SK-N-DZ (cell line): ENCODE results near the gene WDR27.

Experiments
- DNase-seq: peaks from one replicate; pipeline ENCODE4 v3.0.0-alpha.2; 2015; ENCODE audit warnings: low spot score

Gene WDR27

GRCh38 chr6:169710009-169710408 lies 8.2 kb upstream of the WDR27 start:
- DNase-seq, result no peak

GRCh38 chr6:169709293-169709692 lies 7.5 kb upstream of the WDR27 start:
- no peak for DNase-seq

DNA sequence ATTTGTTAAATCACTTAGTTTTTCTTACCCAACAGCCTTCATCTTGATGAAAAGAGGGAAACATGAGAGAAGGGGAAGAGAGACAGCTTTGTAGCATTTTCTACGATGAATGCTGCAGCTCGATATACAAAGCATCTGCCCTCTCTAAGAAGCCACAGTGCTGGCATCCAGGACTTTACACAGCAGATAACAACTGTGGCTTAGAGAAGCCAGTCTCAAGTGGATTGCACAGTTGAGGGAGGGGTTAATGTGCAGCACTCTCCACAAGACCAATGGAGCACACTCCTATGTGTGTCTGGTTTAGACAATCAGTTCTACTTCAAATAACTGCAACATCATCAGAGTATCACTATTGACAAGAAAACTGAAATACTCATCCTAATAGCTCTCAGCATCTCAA lies 5.9 kb upstream of the WDR27 start:
- DNase-seq, result no peak

GRCh38 chr6:169702840-169703246 lies 1.0 kb upstream of the WDR27 start:
- DNase-seq, result no peak

DNA sequence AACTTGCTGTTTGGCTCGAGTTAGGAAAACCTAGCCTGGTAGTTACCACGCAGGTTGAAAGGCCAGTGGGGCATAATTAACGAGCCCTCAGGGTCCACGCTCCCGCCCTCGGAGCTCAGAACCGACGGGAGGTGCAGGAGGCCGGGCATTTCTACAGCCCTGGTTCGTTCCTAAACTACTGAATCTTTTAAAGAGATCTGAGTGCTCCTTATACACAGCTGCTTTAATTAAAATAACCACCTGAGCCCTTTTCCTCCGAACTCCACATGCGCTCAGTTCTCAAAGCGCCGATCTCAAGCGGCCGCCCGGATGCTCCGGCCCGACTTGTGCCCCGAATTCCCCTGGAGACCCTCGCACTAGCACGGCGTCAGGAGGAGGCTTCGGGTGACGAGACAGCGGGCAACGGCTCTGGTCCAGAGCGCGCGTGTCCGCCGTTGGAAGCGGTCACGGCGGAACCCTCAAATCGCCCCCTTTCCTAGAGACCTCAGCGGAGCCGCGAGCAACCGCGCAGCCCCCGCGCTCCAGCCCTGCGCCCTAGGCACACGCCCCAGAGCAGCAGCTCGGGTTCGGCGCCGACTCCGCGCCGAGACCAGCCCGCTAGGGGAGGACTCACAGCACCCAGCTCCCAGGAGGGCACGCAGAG lies 397 bp downstream of the WDR27 start:
- DNase-seq, result no peak

DNA sequence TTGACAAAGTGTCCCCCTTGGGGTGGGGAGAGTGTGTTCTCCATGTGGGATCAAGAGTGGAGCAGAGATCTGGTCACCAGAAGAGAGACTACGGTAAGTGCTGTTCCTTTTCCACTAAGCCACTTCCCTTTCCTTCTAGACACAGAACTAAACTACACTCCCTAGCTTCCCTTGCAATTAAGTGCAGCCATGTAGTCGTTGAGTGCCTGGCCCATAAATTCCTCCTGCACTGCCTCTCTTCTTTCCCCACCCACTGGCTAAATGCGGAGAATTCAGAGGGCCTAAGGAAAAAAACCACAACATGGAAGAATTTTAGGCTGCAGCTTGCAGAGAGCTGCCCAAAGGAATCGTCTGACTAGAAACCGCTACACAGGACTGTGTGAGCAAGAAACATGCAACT lies 1.5 kb downstream of the WDR27 start:
- DNase-seq, result no peak

DNA sequence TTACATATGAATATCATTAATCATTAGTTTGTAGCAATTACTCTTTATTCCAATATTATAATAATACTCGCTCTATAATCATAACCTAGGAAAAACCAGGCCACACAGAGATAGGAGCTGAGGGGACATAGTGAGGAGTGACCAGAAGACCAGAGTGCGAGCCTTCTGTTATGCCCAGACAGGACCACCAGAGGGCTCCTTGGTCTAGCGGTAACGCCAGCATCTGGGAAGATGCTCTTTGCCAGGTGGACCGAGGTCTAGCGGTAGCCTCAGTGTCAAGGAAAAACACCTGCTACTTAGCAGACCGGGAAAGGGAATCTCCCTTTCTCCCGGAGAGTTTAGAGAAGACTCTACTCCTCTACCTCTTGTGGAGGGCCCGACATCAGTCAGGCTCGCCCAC lies 4.7 kb downstream of the WDR27 start:
- DNase-seq, result peak; percentile 42

DNA sequence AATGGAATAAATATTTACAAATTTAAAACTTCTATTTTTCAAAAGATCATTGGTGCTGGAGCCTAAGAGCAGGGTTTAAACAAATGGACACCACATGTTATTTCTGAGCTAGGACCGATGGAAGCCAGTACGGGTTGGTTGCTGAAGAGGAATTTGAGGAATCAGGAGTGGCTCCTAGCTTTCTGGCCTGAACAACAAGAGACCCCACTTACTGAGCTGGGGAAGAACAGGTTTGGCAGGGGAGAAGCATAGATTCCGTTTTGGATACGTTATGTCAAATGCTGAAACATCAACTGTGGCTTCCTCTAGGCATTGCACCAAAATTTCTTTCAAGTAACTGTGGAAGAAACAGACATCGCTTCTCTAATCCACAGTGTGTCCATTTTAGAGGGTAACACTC lies 6.7 kb downstream of the WDR27 start:
- DNase-seq, result no peak

DNA sequence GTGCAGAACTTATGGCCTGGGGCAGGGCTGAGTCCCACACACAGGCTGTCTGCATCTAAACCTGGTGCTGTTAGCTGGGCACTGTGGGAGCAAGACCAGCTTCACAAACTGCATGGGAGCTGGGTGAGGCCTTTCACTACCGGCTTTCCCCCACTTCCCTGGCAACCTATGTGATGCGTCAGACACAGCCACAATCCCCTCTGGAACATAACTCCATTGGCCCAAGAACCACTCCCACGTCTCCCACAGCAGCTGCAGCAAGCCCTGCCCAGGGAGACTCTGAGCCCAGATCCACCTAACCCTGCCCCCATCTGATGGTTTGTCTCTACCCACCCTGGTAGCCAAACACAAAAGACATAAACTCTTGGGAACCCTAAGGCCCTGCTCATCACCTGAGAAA lies 9.3 kb downstream of the WDR27 start:
- no peak for DNase-seq

DNA sequence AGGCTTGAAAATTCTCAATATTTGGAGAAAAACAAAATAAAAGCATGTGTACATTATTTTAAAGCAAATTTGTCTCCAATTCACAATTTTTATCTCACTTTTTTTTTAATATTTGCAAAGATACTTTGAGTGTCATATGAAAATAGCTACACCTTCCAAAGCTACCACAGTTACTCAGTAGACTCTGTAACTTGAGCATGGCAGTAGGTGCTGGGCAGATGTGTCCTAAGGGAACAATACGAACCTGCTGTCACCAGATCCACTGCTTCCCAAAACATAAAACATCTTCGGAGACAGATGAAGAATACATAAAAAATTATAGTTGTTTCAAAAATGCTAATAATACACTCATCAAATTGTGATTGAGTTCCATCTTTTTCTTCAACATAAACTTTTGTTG lies 10.6 kb downstream of the WDR27 start:
- no peak for DNase-seq

GRCh38 chr6:169689287-169689686 lies 12.5 kb downstream of the WDR27 start:
- DNase-seq, result no peak

DNA sequence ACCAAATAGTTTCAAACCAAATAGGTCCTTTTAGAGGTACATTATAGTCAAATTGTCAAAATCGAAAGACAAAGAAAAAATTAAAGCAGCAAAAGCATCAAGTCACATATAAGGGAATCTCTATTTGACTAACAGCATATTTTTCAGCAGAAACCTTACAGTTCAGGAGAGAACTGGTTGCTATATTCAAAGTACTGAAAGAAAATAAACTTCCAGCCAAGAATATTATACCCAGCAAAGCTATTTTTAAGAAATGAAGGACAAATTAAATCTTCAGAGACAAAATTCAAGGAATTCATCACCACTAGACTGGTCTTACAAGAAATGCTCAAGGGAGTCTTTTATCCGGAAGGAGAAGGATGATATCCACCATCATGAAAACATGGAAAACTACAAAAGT lies 16.0 kb downstream of the WDR27 start:
- no peak for DNase-seq

- DNase-seq, result no peak
Observed at GRCh38 chr6:169684056-169684455, 17.8 kb downstream of the WDR27 start.

DNA sequence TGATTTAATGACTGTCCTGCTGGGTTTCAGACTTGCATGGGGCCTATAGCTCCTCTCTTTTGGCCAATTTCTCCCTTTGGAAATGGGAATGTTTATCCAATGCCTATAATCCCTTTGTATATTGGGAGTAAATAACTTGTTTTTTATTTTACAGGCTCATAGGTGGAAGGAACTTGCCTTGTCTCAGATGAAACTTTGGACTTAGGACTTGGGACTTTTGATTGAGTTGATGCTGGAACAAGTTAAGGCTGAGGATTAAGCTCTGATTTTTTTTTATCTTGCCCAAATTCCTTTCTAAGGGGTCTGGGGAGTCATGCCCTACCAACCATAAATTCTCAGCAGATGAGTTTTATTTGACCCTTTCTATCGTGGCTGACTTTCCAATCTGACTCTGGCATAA lies 23.5 kb downstream of the WDR27 start:
- DNase-seq, result no peak

DNA sequence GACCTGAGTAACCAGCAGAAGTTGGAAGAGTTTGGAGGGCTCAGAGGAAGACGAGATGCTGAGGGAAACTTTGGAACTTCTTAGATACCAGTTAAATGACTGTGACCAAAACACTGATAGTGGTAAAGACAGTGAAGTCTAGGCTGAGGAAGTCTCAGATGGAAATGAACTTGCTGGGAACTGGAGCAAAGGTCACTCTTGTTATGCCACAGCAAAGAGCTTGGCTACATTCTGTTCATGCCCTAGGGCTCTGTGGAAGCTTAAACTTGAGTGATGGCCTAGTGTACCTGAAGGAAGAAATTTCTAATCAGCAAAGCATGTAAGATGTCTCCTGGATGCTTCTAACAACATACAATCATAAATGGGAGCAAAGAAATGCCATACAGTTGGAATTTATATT lies 24.7 kb downstream of the WDR27 start:
- DNase-seq, result no peak

GRCh38 chr6:169675011-169675410 lies 26.8 kb downstream of the WDR27 start:
- DNase-seq, result no peak

- DNase-seq, result no peak
Observed at GRCh38 chr6:169671563-169671962, 30.3 kb downstream of the WDR27 start.

DNA sequence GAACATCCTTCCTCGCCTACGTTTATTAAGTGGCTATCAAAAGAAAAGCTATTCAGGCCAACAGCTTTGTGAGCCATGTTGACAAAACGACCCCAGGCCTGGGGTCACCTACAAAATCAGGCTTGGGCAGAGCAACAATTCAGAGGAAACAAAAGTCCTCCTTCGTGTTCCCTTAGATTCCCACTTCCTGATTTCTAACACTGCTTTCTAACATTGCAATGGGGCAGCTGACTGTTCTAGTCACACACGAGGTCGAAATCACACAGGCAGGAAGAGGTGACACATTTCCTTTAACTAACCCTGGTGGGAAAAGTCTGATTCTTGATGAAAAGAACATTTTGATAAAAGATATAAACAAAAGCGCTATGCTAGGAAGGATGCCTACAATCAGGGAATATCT lies 31.9 kb downstream of the WDR27 start:
- no peak for DNase-seq

DNA sequence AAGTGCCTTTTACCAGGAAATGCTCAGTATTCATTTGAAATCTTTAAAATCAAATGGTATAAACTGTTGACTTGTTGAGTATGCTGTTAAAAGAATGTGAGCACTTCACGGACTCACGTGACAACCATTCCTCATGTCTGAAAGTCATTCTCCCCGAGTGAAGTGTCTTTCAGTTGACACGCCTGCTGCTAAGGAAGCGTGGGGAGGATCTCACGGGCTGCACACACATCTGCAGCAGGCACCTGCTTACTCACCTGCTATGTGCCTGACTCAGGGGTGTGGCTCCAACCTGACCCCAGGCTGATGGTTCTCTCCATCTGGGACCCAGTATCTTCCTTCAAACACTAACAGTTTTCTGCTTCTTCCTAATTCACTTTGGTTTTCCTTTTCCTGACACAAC lies 32.7 kb downstream of the WDR27 start:
- no peak for DNase-seq

- DNase-seq, result no peak
Observed at GRCh38 chr6:169668203-169668847, 33.5 kb downstream of the WDR27 start.

- no peak for DNase-seq
Observed at GRCh38 chr6:169667716-169668115, 34.1 kb downstream of the WDR27 start.

GRCh38 chr6:169666441-169666840 lies 35.4 kb downstream of the WDR27 start:
- DNase-seq, result no peak

- no peak for DNase-seq
Observed at GRCh38 chr6:169665289-169665688, 36.5 kb downstream of the WDR27 start.

- no peak for DNase-seq
Observed at GRCh38 chr6:169664227-169664626, 37.6 kb downstream of the WDR27 start.
